SK-N-SH (cell line): ENCODE results near the gene EBF3.

Experiments
- EP300 ChIP-seq, 2 experiments: IDR thresholded peaks; 2 replicates each; pipeline versions ENCODE4 v1.4.0 to v1.6.1; 2012; ENCODE audit warnings: borderline replicate concordance in 1 of 2, low read depth in 1 of 2, low read length in 1 of 2
- FOXM1 ChIP-seq: IDR thresholded peaks from 2 replicates; pipeline ENCODE4 v1.4.0; 2012; ENCODE audit warnings: low read depth, mild to moderate bottlenecking
- TF ChIP-seq, protein P1 (sequence below): fragments of 200-600 bp; sonication (generic); IDR thresholded peaks from 2 replicates; pipeline ENCODE4 v1.6.1; 2017; ENCODE audit warnings: antibody characterized with exemption, mild to moderate bottlenecking, moderate library complexity

- TF ChIP-seq, protein P1, sequence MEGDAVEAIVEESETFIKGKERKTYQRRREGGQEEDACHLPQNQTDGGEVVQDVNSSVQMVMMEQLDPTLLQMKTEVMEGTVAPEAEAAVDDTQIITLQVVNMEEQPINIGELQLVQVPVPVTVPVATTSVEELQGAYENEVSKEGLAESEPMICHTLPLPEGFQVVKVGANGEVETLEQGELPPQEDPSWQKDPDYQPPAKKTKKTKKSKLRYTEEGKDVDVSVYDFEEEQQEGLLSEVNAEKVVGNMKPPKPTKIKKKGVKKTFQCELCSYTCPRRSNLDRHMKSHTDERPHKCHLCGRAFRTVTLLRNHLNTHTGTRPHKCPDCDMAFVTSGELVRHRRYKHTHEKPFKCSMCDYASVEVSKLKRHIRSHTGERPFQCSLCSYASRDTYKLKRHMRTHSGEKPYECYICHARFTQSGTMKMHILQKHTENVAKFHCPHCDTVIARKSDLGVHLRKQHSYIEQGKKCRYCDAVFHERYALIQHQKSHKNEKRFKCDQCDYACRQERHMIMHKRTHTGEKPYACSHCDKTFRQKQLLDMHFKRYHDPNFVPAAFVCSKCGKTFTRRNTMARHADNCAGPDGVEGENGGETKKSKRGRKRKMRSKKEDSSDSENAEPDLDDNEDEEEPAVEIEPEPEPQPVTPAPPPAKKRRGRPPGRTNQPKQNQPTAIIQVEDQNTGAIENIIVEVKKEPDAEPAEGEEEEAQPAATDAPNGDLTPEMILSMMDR = no peak
- TF ChIP-seq EP300 (IDR thresholded peaks at IDR 0.05; ENCODE audit: borderline replicate concordance in 1 of 2, low read depth in 1 of 2, low read length in 1 of 2) = no peak
- TF ChIP-seq FOXM1 = no peak
Observed at GRCh38 chr10:129796710-129797420, 167.2 kb downstream of the EBF3 start.
